K562 (cell line): ENCODE measurements around the gene ANO2. TPM values are rescaled to one million over a fixed set of nuclear protein-coding genes. Genes with fewer than 3 reads are reported as not detected.
A peak's percentile ranks its signal among the peaks of the same experiment; 100 is the strongest.
"Not testable (repeated sequence)": the region's sequence is repeated elsewhere in the genome, so short reads cannot be mapped to it uniquely, and the experiment has no call there.

Experiments used
- ATAC-seq: fragments of 200-7000 bp; cut with Tn5 transposase; 3 replicates; pipeline ENCODE4 v1.9.1; 2020; ENCODE audit warnings: moderate library complexity
- BruUV-seq: library from RNA; stranded (reverse); fragments of 400-500 nt; replicated peaks from 2 replicates; lab custom pipeline; 2021; lab: Mats Ljungman, UMichigan
- CTCF ChIA-PET: fragments of 300-600 bp; formaldehyde crosslinking; extraction: SDS; loops from one replicate; lab custom pipeline; 2021; ENCODE audit warnings: low intra/inter-chr PET ratio; lab: Yijun Ruan, JAX
- POLR2A ChIA-PET: fragments of 300-600, 350-650 bp; sonication (Branson Sonifier 250); formaldehyde crosslinking; extraction: SDS; loops from one replicate; lab custom pipeline; 2021; ENCODE audit warnings: antibody characterized with exemption, inconsistent platforms; lab: Yijun Ruan, JAX
- DNase-seq, 4 experiments: peaks; one replicate each; pipeline versions ENCODE4 v3.0.0 to v3.0.0-alpha.2; 2011 to 2018; ENCODE audit warnings: low spot score in 3 of 4, mixed read lengths in 3 of 4; ENCODE audit errors: extremely low read depth in 1 of 4
- FAIRE-seq: peaks from 2 replicates; lab custom pipeline; 2011; peaks lifted over from hg19 to GRCh38; lab: Jason Lieb, UNC
- H2AFZ ChIP-seq: 2 replicates; pipeline ENCODE4 v1.6.0; 2011; ENCODE audit warnings: low read depth, low read length, control low read depth, inconsistent platforms
- H3K27ac ChIP-seq: fragments of 200-600 bp; 3 replicates; pipeline ENCODE4 v1.8.0; 2011; ENCODE audit warnings: low read depth, mild to moderate bottlenecking, control low read depth, inconsistent platforms, low read length, moderate library complexity, mixed read lengths; ENCODE audit errors: extremely low read depth
- H3K27me3 ChIP-seq, 2 experiments: fragments of 300-600 bp in 1 of 2; 2 replicates in 1 of 2; 3 replicates in 1 of 2; pipeline versions ENCODE4 v1.6.0 to v1.8.0; 2011; ENCODE audit warnings: inconsistent platforms in 2 of 2, low read length in 2 of 2, mild to moderate bottlenecking in 1 of 2, mixed read lengths in 1 of 2, moderate library complexity in 1 of 2; ENCODE audit not compliant: control insufficient read depth in 2 of 2, insufficient read depth in 2 of 2
- H3K36me3 ChIP-seq: fragments of 300-600 bp; 3 replicates; pipeline ENCODE4 v1.8.0; 2011; ENCODE audit warnings: mild to moderate bottlenecking, low read length, inconsistent platforms; ENCODE audit not compliant: control insufficient read depth, insufficient read depth
- H3K4me1 ChIP-seq, 2 experiments: fragments of 200-600 bp in 1 of 2; replicated peaks in 1 of 2; 2 replicates in 1 of 2; 3 replicates in 1 of 2; pipeline versions ENCODE4 v1.5.1 to v1.8.0; 2011; ENCODE audit warnings: inconsistent platforms in 2 of 2, low read length in 2 of 2, mild to moderate bottlenecking in 1 of 2, mixed read lengths in 1 of 2, moderate library complexity in 1 of 2; ENCODE audit not compliant: control insufficient read depth in 2 of 2, insufficient read depth in 2 of 2
- H3K4me2 ChIP-seq: 2 replicates; pipeline ENCODE4 v1.6.1; 2011; ENCODE audit warnings: low read length, control low read depth, inconsistent platforms, mixed read lengths; ENCODE audit not compliant: insufficient read depth
- H3K4me3 ChIP-seq: fragments of 200-600 bp; sonication (generic), shearing (Covaris generic); 2 replicates; pipeline ENCODE4 v1.5.1; 2016; ENCODE audit warnings: control low read depth, inconsistent platforms
- H3K79me2 ChIP-seq: fragments of 200-600 bp; 3 replicates; pipeline ENCODE4 v1.8.0; 2011; ENCODE audit warnings: low read length, inconsistent platforms; ENCODE audit not compliant: control insufficient read depth, insufficient read depth
- H3K9ac ChIP-seq, 2 experiments: 2 replicates each; pipeline versions ENCODE4 v1.6.0 to v1.6.1; 2011; ENCODE audit warnings: low read depth in 2 of 2, low read length in 2 of 2, control low read depth in 1 of 2, inconsistent platforms in 1 of 2, mild to moderate bottlenecking in 1 of 2, mixed read lengths in 1 of 2; ENCODE audit not compliant: insufficient read depth in 1 of 2
- H3K9me1 ChIP-seq: one replicate; pipeline ENCODE4 v1.6.0; 2011; ENCODE audit warnings: inconsistent platforms, mild to moderate bottlenecking, low read length, moderate library complexity; ENCODE audit not compliant: control insufficient read depth, insufficient read depth
- H3K9me3 ChIP-seq: replicated peaks from 2 replicates; pipeline ENCODE4 v1.5.1; 2011; ENCODE audit warnings: low read depth, low read length, inconsistent platforms; ENCODE audit not compliant: control insufficient read depth, insufficient read depth
- H4K20me1 ChIP-seq: replicated peaks from 2 replicates; pipeline ENCODE4 v1.6.1; 2011; ENCODE audit warnings: low read length, inconsistent platforms, mixed read lengths; ENCODE audit not compliant: control insufficient read depth, insufficient read depth
- BHLHE40 ChIP-seq: IDR thresholded peaks from 2 replicates; pipeline ENCODE4 v1.6.1; 2011; ENCODE audit warnings: low read length, improper control_type of control experiment
- CEBPB ChIP-seq: fragments of 450-650 bp; IDR thresholded peaks from 2 replicates; pipeline ENCODE4 v1.6.1; 2016; ENCODE audit warnings: missing genetic modification characterization, missing compliant biosample characterization
- DNMT1 ChIP-seq: fragments of 450-650 bp; IDR thresholded peaks from 2 replicates; pipeline ENCODE4 v1.6.1; 2016; ENCODE audit warnings: antibody characterized with exemption, mild to moderate bottlenecking
- FOS ChIP-seq: IDR thresholded peaks from 3 replicates; pipeline ENCODE4 v1.6.1; 2011; ENCODE audit not compliant: insufficient read length; ENCODE audit errors: extremely low read depth
- GATAD2A ChIP-seq: fragments of 450-650 bp; IDR thresholded peaks from 2 replicates; pipeline ENCODE4 v1.6.1; 2017
- ILF3 ChIP-seq: fragments of 450-650 bp; IDR thresholded peaks from 2 replicates; pipeline ENCODE4 v1.6.1; 2018; ENCODE audit warnings: antibody characterized with exemption, mild to moderate bottlenecking, moderate library complexity, borderline replicate concordance
- MCM7 ChIP-seq, 2 experiments: fragments of 450-650 bp; IDR thresholded peaks; 2 replicates each; pipeline ENCODE4 v1.6.1; 2016 to 2018
- PRMT5 ChIP-seq: sonication (generic); formaldehyde crosslinking; IDR thresholded peaks from 2 replicates; pipeline ENCODE4 v1.5.0; 2020; ENCODE audit warnings: missing genetic modification reagents
- RBM22 ChIP-seq: fragments of 200-400 bp; formaldehyde crosslinking; IDR thresholded peaks from 2 replicates; pipeline ENCODE4 v1.6.1; 2018; ENCODE audit warnings: low read length, low read depth; ENCODE audit not compliant: poor library complexity, severe bottlenecking
- STAT5B ChIP-seq: fragments of 250-450 bp; sonication (Bioruptor Pico); IDR thresholded peaks from 2 replicates; pipeline ENCODE4 v1.8.0; 2021; ENCODE audit warnings: mild to moderate bottlenecking, inconsistent platforms
- TEAD2 ChIP-seq: fragments of 450-650 bp; IDR thresholded peaks from 2 replicates; pipeline ENCODE4 v1.6.1; 2016; ENCODE audit warnings: missing genetic modification characterization, control low read depth, missing compliant biosample characterization
- TFE3 ChIP-seq: fragments of 450-650 bp; formaldehyde crosslinking; IDR thresholded peaks from 2 replicates; pipeline ENCODE4 v1.4.0; 2020; ENCODE audit warnings: mild to moderate bottlenecking, mixed read lengths
- WHSC1 ChIP-seq: IDR thresholded peaks from one replicate; pipeline ENCODE4 v1.6.1; 2012; ENCODE audit warnings: low read length, control low read depth, inconsistent platforms
- XRCC3 ChIP-seq: fragments of 450-650 bp; IDR thresholded peaks from 2 replicates; pipeline ENCODE4 v1.6.1; 2017; ENCODE audit warnings: mild to moderate bottlenecking, moderate library complexity
- ZNF445 ChIP-seq: fragments of 250-450 bp; sonication (Bioruptor Pico); IDR thresholded peaks from 2 replicates; pipeline ENCODE4 v1.4.0; 2020; ENCODE audit warnings: low read depth, mild to moderate bottlenecking, moderate library complexity
- WGBS: fragments of 100-300 bp; shearing (Covaris generic); methylation state at CpG from one replicate; pipeline ENCODE4 v1.1.6; 2016; ENCODE audit warnings: low coverage, mixed read lengths; ENCODE audit not compliant: insufficient coverage; ENCODE audit errors: missing lambda C conversion rate; 5-methylcytosine and 5-hydroxymethylcytosine counted together
- in situ Hi-C: fragments of 300-500 bp; cut with MboI; formaldehyde crosslinking; loops from 4 replicates; pipeline ENCODE4 v1.15.0; 2018; ENCODE audit warnings: inconsistent platforms, mixed read lengths
- intact Hi-C: fragments of 100-400 bp; cut with micrococcal nuclease; formaldehyde crosslinking; loops from 2 replicates; pipeline ENCODE4 v1.14.2; 2022
- polyA plus RNA-seq, 8 experiments: library from polyadenylated mRNA; depleted of rRNA in 4 of 8; stranded (reverse) in 5 of 8; unstranded in 3 of 8; fragments of >200 nt; fragmentation: Nextera tagmentation in 2 of 8; fragmentation: Illumina TruSeq in 1 of 8; extraction: Ambion mirVana in 2 of 8; extraction: Trizol in 1 of 8; gene quantifications; 2 replicates each; pipeline versions ENCODE4 v1.2.1 to v1.2.3, GENCODE V29; 2011 to 2014; ENCODE audit warnings: inconsistent platforms in 1 of 8, missing spikeins in 1 of 8
- total RNA-seq, 7 experiments: library from RNA; depleted of rRNA in 6 of 7; stranded (reverse); fragments of >200 nt in 6 of 7; fragmentation: Illumina TruSeq in 2 of 7; extraction: Trizol in 2 of 7; gene quantifications; 2 replicates each; pipeline versions ENCODE4 v1.2.1 to v1.2.3, GENCODE V29; 2011 to 2021; ENCODE audit warnings: low replicate concordance in 1 of 7
- TF ChIP-seq, protein P1 (sequence below): fragments of 250-450 bp; sonication (Bioruptor Pico); IDR thresholded peaks from 2 replicates; pipeline ENCODE4 v1.8.0; 2021; ENCODE audit warnings: moderate library complexity, mild to moderate bottlenecking, inconsistent platforms

ANO2 gene
- total and polyA plus RNA-seq, 9 of the 15 experiments (the other 6 are each of a cell fraction or from before 2014, with no cell fraction given): 0.64 TPM; not detected in 8

DNA sequence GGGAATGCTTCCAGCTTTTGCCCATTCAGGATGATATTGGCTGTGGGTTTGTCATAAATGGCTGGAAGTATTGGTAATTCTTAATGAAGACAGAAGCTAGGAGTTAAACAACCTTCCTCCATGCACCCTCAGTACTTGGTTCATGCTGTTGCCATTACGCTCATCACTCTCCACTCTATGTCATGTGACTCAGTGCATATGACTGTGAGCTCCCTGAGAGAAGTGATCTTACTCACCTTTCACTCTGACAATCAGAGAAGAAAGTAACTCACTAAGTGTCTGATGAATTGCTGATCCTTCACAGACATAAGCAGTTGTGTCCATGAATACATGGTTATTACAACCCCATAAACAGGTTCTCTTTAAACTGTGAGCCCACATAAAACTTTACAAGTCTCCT lies 275.4 kb downstream of the ANO2 start:
- H3K4me3 ChIP-seq, H3K9ac ChIP-seq, H3K79me2 ChIP-seq, FAIRE-seq, ATAC-seq, H3K27ac ChIP-seq, intact Hi-C loops, POLR2A ChIA-PET, in situ Hi-C loops, BruUV-seq, CTCF ChIA-PET, H3K9me1 ChIP-seq, H3K4me2 ChIP-seq, DNase-seq, H3K36me3 ChIP-seq, H3K9me3 ChIP-seq, H2AFZ ChIP-seq, H4K20me1 ChIP-seq, H3K27me3 ChIP-seq, H3K4me1 ChIP-seq: not testable (repeated sequence)
- TF ChIP-seq TFE3: peak; percentile 38; the same call in 1 of the 2 replicates
- WGBS: no CpG with 5 or more reads among the region's 1 CpG

- no peaks in the 10 kb centered on the region for H3K36me3 ChIP-seq
- DNase-seq: no peak
- no peaks in the 10 kb centered on the region for H3K9me1 ChIP-seq
- H3K9me3 ChIP-seq: no peaks in the 10 kb centered on the region
- in situ Hi-C loops: no loop called here
- H3K4me3 ChIP-seq: no peak overlapping the region
- no peak overlapping the region for H3K9ac ChIP-seq
- H3K27me3 ChIP-seq: no peaks in the 10 kb centered on the region
- CTCF ChIA-PET: no interaction called here
- intact Hi-C loops: no loop called here
- FAIRE-seq: no peak
- H2AFZ ChIP-seq: no peak overlapping the region
- WGBS: 0% methylated on average over 1 of the region's 4 CpGs
- POLR2A ChIA-PET: interaction anchor here (0.5 kb wide), 2 partner anchors 80 to 121 kb away, joined by 3 read pairs; no protein-coding TSS in a partner anchor
- no peak overlapping the region for H3K4me2 ChIP-seq
- no TSS peak for BruUV-seq
- H3K4me1 ChIP-seq: no peaks in the 10 kb centered on the region
- H3K27ac ChIP-seq: no peak overlapping the region
- no peaks in the 10 kb centered on the region for H4K20me1 ChIP-seq
- H3K79me2 ChIP-seq: no peaks in the 10 kb centered on the region
- no peak for ATAC-seq
- TF ChIP-seq GATAD2A (no peak), CEBPB (tag) (no peak), BHLHE40 (no peak), ILF3 (no peak), XRCC3 (no peak), ZNF445 (CRISPR knock-in tag) (no peak), WHSC1 (no peak), TEAD2 (tag) (no peak), STAT5B (no peak), RBM22 (no peak), MCM7 (IDR thresholded peaks at IDR 0.05) (no peak), DNMT1 (no peak), FOS (no peak), PRMT5 (CRISPR knock-in tag) (no peak)
- TF ChIP-seq, protein P1, sequence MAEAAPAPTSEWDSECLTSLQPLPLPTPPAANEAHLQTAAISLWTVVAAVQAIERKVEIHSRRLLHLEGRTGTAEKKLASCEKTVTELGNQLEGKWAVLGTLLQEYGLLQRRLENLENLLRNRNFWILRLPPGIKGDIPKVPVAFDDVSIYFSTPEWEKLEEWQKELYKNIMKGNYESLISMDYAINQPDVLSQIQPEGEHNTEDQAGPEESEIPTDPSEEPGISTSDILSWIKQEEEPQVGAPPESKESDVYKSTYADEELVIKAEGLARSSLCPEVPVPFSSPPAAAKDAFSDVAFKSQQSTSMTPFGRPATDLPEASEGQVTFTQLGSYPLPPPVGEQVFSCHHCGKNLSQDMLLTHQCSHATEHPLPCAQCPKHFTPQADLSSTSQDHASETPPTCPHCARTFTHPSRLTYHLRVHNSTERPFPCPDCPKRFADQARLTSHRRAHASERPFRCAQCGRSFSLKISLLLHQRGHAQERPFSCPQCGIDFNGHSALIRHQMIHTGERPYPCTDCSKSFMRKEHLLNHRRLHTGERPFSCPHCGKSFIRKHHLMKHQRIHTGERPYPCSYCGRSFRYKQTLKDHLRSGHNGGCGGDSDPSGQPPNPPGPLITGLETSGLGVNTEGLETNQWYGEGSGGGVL (CRISPR knock-in tag): no peak
Observed at GRCh38 chr12:5665615-5666014, 279.4 kb downstream of the ANO2 start.
